Neural progenitor cell (in vitro differentiated cells): ENCODE measurements around the gene RNF151.

Experiments
- CTCF ChIP-seq: fragments of 200-600 bp; sonication (generic); IDR thresholded peaks from 2 replicates; pipeline ENCODE4 v1.5.1; 2017; ENCODE audit warnings: antibody characterized with exemption, mild to moderate bottlenecking
- EZH2 ChIP-seq: fragments of 200-600 bp; sonication (generic); IDR thresholded peaks from 2 replicates; pipeline ENCODE4 v1.6.1; 2017; ENCODE audit warnings: antibody characterized with exemption, mild to moderate bottlenecking, moderate library complexity
- EZH2phosphoT487 ChIP-seq: fragments of 200-600 bp; sonication (generic); IDR thresholded peaks from 2 replicates; pipeline ENCODE4 v1.6.1; 2017; ENCODE audit warnings: antibody characterized with exemption

GRCh38 chr16:1938316-1938715 lies 28.3 kb upstream of the RNF151 start:
- TF ChIP-seq CTCF (no peak), EZH2 (no peak), EZH2phosphoT487 (no peak)
